HEK293 (cell line): ENCODE results near the gene PYGM.

Experiments
- BCL11B ChIP-seq: fragments of 450-650 bp; formaldehyde crosslinking; IDR thresholded peaks from 2 replicates; pipeline ENCODE4 v1.5.1; 2016; ENCODE audit warnings: low read depth, missing biosample characterization, missing genetic modification characterization
- GLI4 ChIP-seq: fragments of 450-650 bp; formaldehyde crosslinking; IDR thresholded peaks from 2 replicates; pipeline ENCODE4 v1.5.1; 2016; ENCODE audit warnings: missing biosample characterization, missing genetic modification characterization
- KLF8 ChIP-seq: fragments of 450-650 bp; formaldehyde crosslinking; IDR thresholded peaks from 2 replicates; pipeline ENCODE4 v1.5.1; 2016; ENCODE audit warnings: missing biosample characterization, missing genetic modification characterization
- SETDB1 ChIP-seq: IDR thresholded peaks from one replicate; pipeline ENCODE4 v1.6.1; 2017; ENCODE audit warnings: mild to moderate bottlenecking, low read length, moderate library complexity, mixed read lengths; ENCODE audit not compliant: insufficient read length
- WT1 ChIP-seq: fragments of 450-650 bp; formaldehyde crosslinking; IDR thresholded peaks from 2 replicates; pipeline ENCODE4 v1.5.1; 2016; ENCODE audit warnings: missing biosample characterization, missing genetic modification characterization
- YY2 ChIP-seq: fragments of 450-650 bp; formaldehyde crosslinking; IDR thresholded peaks from 2 replicates; pipeline ENCODE4 v1.5.1; 2016; ENCODE audit warnings: missing biosample characterization, missing genetic modification characterization
- ZBTB1 ChIP-seq: fragments of 450-650 bp; formaldehyde crosslinking; IDR thresholded peaks from 2 replicates; pipeline ENCODE4 v1.5.1; 2016; ENCODE audit warnings: missing biosample characterization, missing genetic modification characterization
- ZBTB8A ChIP-seq: fragments of 450-650 bp; formaldehyde crosslinking; IDR thresholded peaks from 2 replicates; pipeline ENCODE4 v1.5.1; 2016; ENCODE audit warnings: missing biosample characterization, missing genetic modification characterization
- ZFHX2 ChIP-seq: fragments of 450-650 bp; formaldehyde crosslinking; conservative IDR thresholded peaks from 2 replicates; pipeline ENCODE4 v1.5.1; 2016; ENCODE audit warnings: missing biosample characterization, missing genetic modification characterization
- ZIC2 ChIP-seq: fragments of 450-650 bp; formaldehyde crosslinking; IDR thresholded peaks from 2 replicates; pipeline ENCODE4 v1.5.1; 2016; ENCODE audit warnings: missing biosample characterization, missing genetic modification characterization
- ZNF175 ChIP-seq: fragments of 450-650 bp; formaldehyde crosslinking; IDR thresholded peaks from 2 replicates; pipeline ENCODE4 v1.5.1; 2016; ENCODE audit warnings: missing biosample characterization, missing genetic modification characterization
- ZNF23 ChIP-seq: fragments of 450-650 bp; formaldehyde crosslinking; IDR thresholded peaks from 2 replicates; pipeline ENCODE4 v1.5.1; 2016; ENCODE audit warnings: missing biosample characterization, missing genetic modification characterization, borderline replicate concordance
- ZNF324 ChIP-seq: fragments of 450-650 bp; formaldehyde crosslinking; IDR thresholded peaks from 2 replicates; pipeline ENCODE4 v1.5.1; 2016; ENCODE audit warnings: missing biosample characterization, missing genetic modification characterization
- ZNF350 ChIP-seq: fragments of 450-650 bp; formaldehyde crosslinking; IDR thresholded peaks from 2 replicates; pipeline ENCODE4 v1.5.0; 2017; ENCODE audit warnings: missing biosample characterization, mild to moderate bottlenecking, missing genetic modification characterization
- ZNF391 ChIP-seq: fragments of 450-650 bp; formaldehyde crosslinking; IDR thresholded peaks from 2 replicates; pipeline ENCODE4 v1.5.1; 2016; ENCODE audit warnings: low read depth, missing biosample characterization, missing genetic modification characterization, borderline replicate concordance
- ZNF423 ChIP-seq: fragments of 450-650 bp; formaldehyde crosslinking; IDR thresholded peaks from 2 replicates; pipeline ENCODE4 v1.5.1; 2016; ENCODE audit warnings: missing biosample characterization, missing genetic modification characterization
- ZNF426 ChIP-seq: fragments of 450-650 bp; formaldehyde crosslinking; IDR thresholded peaks from 2 replicates; pipeline ENCODE4 v1.5.1; 2017; ENCODE audit warnings: missing biosample characterization, missing genetic modification characterization, mild to moderate bottlenecking, inconsistent platforms, moderate library complexity
- ZNF501 ChIP-seq: fragments of 450-650 bp; formaldehyde crosslinking; IDR thresholded peaks from 2 replicates; pipeline ENCODE4 v1.5.1; 2016; ENCODE audit warnings: missing biosample characterization, missing genetic modification characterization
- ZNF610 ChIP-seq: fragments of 450-650 bp; formaldehyde crosslinking; IDR thresholded peaks from 2 replicates; pipeline ENCODE4 v1.5.1; 2016; ENCODE audit warnings: missing biosample characterization, missing genetic modification characterization, borderline replicate concordance
- ZNF660 ChIP-seq: fragments of 450-650 bp; IDR thresholded peaks from 2 replicates; pipeline ENCODE4 v1.5.1; 2018; ENCODE audit warnings: missing biosample characterization, mild to moderate bottlenecking, missing genetic modification characterization
- ZNF768 ChIP-seq: fragments of 450-650 bp; formaldehyde crosslinking; IDR thresholded peaks from 2 replicates; pipeline ENCODE4 v1.5.1; 2018; ENCODE audit warnings: missing biosample characterization, mild to moderate bottlenecking, missing genetic modification characterization
- ZNF785 ChIP-seq: fragments of 450-650 bp; formaldehyde crosslinking; IDR thresholded peaks from 2 replicates; pipeline ENCODE4 v1.5.1; 2016; ENCODE audit warnings: missing biosample characterization, missing genetic modification characterization
- ZSCAN16 ChIP-seq: fragments of 450-650 bp; formaldehyde crosslinking; IDR thresholded peaks from 2 replicates; pipeline ENCODE4 v1.5.1; 2016; ENCODE audit warnings: missing biosample characterization, missing genetic modification characterization
- TF ChIP-seq, protein P1 (sequence below): fragments of 450-650 bp; formaldehyde crosslinking; IDR thresholded peaks from 2 replicates; pipeline ENCODE4 v1.5.1; 2016; ENCODE audit warnings: missing biosample characterization, missing genetic modification characterization, low read depth
- TF ChIP-seq, protein P2 (sequence below): fragments of 450-650 bp; formaldehyde crosslinking; IDR thresholded peaks from 2 replicates; pipeline ENCODE4 v1.5.1; 2016; ENCODE audit warnings: missing biosample characterization, missing genetic modification characterization, borderline replicate concordance
- TF ChIP-seq, protein P3 (sequence below): fragments of 450-650 bp; formaldehyde crosslinking; conservative IDR thresholded peaks from 2 replicates; pipeline ENCODE4 v1.5.1; 2016; ENCODE audit warnings: low read depth, missing biosample characterization, missing genetic modification characterization
- TF ChIP-seq, protein P4 (sequence below): fragments of 450-650 bp; formaldehyde crosslinking; IDR thresholded peaks from 2 replicates; pipeline ENCODE4 v1.5.1; 2017; ENCODE audit warnings: missing biosample characterization, missing genetic modification characterization

PYGM gene

DNA sequence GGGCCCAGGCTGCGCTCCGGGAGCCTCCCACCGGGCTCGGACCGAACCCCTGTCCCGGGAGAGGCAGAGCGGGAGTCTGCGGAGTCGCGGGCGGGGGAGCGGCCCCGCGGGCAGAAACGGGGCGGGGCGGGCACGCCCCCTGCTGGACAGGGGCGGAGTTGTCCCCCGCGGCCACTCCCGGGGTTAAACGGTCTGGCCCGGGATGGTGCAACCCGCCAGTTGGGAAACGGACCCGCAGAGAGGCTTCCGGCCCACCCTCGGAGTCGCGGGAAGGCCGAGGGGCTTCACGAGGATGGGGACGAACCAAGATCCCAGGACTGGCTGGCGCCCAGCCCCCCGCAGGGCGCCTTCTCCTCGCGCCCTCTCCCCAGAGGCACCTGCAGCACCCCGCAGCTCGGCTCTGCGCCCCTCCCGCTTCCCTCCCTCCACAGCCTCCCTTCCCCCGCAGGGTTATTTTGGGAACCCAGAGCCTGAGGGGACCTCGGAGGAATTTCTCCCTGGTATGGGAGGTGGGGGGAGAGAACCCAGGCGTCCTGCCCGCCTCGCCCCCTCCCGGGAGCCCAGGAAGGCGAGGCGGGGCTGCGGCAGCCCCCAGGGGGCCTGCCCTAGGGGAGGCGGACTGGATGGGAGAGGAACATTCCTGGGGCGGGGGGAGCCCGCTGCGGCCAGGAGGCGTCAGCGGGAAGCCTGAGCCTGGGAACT, 16.7 kb downstream of the PYGM start (continued):
- TF ChIP-seq, protein P1, sequence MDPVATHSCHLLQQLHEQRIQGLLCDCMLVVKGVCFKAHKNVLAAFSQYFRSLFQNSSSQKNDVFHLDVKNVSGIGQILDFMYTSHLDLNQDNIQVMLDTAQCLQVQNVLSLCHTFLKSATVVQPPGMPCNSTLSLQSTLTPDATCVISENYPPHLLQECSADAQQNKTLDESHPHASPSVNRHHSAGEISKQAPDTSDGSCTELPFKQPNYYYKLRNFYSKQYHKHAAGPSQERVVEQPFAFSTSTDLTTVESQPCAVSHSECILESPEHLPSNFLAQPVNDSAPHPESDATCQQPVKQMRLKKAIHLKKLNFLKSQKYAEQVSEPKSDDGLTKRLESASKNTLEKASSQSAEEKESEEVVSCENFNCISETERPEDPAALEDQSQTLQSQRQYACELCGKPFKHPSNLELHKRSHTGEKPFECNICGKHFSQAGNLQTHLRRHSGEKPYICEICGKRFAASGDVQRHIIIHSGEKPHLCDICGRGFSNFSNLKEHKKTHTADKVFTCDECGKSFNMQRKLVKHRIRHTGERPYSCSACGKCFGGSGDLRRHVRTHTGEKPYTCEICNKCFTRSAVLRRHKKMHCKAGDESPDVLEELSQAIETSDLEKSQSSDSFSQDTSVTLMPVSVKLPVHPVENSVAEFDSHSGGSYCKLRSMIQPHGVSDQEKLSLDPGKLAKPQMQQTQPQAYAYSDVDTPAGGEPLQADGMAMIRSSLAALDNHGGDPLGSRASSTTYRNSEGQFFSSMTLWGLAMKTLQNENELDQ = no peak
- no peak for TF ChIP-seq ZNF501 (tag by site-specific recombination)
- peak; percentile 69 for TF ChIP-seq ZBTB8A (tag by site-specific recombination)
- TF ChIP-seq ZNF175 (tag by site-specific recombination) = no peak
- TF ChIP-seq, protein P2, sequence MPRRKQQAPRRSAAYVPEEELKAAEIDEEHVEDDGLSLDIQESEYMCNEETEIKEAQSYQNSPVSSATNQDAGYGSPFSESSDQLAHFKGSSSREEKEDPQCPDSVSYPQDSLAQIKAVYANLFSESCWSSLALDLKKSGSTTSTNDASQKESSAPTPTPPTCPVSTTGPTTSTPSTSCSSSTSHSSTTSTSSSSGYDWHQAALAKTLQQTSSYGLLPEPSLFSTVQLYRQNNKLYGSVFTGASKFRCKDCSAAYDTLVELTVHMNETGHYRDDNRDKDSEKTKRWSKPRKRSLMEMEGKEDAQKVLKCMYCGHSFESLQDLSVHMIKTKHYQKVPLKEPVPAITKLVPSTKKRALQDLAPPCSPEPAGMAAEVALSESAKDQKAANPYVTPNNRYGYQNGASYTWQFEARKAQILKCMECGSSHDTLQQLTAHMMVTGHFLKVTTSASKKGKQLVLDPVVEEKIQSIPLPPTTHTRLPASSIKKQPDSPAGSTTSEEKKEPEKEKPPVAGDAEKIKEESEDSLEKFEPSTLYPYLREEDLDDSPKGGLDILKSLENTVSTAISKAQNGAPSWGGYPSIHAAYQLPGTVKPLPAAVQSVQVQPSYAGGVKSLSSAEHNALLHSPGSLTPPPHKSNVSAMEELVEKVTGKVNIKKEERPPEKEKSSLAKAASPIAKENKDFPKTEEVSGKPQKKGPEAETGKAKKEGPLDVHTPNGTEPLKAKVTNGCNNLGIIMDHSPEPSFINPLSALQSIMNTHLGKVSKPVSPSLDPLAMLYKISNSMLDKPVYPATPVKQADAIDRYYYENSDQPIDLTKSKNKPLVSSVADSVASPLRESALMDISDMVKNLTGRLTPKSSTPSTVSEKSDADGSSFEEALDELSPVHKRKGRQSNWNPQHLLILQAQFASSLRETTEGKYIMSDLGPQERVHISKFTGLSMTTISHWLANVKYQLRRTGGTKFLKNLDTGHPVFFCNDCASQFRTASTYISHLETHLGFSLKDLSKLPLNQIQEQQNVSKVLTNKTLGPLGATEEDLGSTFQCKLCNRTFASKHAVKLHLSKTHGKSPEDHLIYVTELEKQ (tag by site-specific recombination) = no peak
- TF ChIP-seq ZNF23 (tag by site-specific recombination) = no peak
- TF ChIP-seq YY2 (tag by site-specific recombination) = no peak
- TF ChIP-seq WT1 (tag by site-specific recombination) = peak; percentile 64
- TF ChIP-seq ZNF660 = 0 out of 2 replicates have a peak, but pooled peaks have one; percentile 28
- no peak for TF ChIP-seq GLI4
- TF ChIP-seq KLF8 (tag by site-specific recombination) = peak; percentile 79
- no peak for TF ChIP-seq ZBTB1 (tag by site-specific recombination)
- peak; percentile 75; the same call in 1 of the 2 replicates for TF ChIP-seq BCL11B (tag by site-specific recombination)
- no peak for TF ChIP-seq ZNF768 (tag by site-specific recombination)
- TF ChIP-seq, protein P3, sequence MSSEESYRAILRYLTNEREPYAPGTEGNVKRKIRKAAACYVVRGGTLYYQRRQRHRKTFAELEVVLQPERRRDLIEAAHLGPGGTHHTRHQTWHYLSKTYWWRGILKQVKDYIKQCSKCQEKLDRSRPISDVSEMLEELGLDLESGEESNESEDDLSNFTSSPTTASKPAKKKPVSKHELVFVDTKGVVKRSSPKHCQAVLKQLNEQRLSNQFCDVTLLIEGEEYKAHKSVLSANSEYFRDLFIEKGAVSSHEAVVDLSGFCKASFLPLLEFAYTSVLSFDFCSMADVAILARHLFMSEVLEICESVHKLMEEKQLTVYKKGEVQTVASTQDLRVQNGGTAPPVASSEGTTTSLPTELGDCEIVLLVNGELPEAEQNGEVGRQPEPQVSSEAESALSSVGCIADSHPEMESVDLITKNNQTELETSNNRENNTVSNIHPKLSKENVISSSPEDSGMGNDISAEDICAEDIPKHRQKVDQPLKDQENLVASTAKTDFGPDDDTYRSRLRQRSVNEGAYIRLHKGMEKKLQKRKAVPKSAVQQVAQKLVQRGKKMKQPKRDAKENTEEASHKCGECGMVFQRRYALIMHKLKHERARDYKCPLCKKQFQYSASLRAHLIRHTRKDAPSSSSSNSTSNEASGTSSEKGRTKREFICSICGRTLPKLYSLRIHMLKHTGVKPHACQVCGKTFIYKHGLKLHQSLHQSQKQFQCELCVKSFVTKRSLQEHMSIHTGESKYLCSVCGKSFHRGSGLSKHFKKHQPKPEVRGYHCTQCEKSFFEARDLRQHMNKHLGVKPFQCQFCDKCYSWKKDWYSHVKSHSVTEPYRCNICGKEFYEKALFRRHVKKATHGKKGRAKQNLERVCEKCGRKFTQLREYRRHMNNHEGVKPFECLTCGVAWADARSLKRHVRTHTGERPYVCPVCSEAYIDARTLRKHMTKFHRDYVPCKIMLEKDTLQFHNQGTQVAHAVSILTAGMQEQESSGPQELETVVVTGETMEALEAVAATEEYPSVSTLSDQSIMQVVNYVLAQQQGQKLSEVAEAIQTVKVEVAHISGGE = no peak
- no peak for TF ChIP-seq ZNF350 (tag by site-specific recombination)
- no peak for TF ChIP-seq ZNF426 (tag by site-specific recombination)
- TF ChIP-seq ZNF610 = no peak
- peak; percentile 54; the same call in 1 of the 2 replicates for TF ChIP-seq ZNF423
- TF ChIP-seq ZNF324 (tag by site-specific recombination) = no peak
- no peak for TF ChIP-seq ZNF785 (tag by site-specific recombination)
- no peak; the same call in 1 of the 2 replicates for TF ChIP-seq ZFHX2 (tag by site-specific recombination)
- no peak for TF ChIP-seq SETDB1
- TF ChIP-seq ZSCAN16 (tag by site-specific recombination) = no peak
- TF ChIP-seq ZNF391 (tag by site-specific recombination) = no peak
- peak; percentile 93 for TF ChIP-seq ZIC2 (tag by site-specific recombination)
- TF ChIP-seq, protein P4, sequence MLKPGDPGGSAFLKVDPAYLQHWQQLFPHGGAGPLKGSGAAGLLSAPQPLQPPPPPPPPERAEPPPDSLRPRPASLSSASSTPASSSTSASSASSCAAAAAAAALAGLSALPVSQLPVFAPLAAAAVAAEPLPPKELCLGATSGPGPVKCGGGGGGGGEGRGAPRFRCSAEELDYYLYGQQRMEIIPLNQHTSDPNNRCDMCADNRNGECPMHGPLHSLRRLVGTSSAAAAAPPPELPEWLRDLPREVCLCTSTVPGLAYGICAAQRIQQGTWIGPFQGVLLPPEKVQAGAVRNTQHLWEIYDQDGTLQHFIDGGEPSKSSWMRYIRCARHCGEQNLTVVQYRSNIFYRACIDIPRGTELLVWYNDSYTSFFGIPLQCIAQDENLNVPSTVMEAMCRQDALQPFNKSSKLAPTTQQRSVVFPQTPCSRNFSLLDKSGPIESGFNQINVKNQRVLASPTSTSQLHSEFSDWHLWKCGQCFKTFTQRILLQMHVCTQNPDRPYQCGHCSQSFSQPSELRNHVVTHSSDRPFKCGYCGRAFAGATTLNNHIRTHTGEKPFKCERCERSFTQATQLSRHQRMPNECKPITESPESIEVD = no peak
